SK-N-SH (cell line): Measurements from ENCODE around the gene NPAS3. TPM values are rescaled to one million over a fixed set of nuclear protein-coding genes. Genes with fewer than 3 reads are reported as not detected.

Source experiments
- CTCF ChIA-PET: fragments of 300-600, 350-600 bp; formaldehyde crosslinking; extraction: SDS; loops from one replicate; lab custom pipeline; 2021; lab: Yijun Ruan, JAX
- POLR2A ChIA-PET: fragments of 350-600 bp; sonication (Branson Sonifier 250); formaldehyde crosslinking; extraction: SDS; loops from one replicate; lab custom pipeline; 2020; ENCODE audit warnings: antibody characterized with exemption, inconsistent platforms; lab: Yijun Ruan, JAX
- DNase-seq: peaks from one replicate; pipeline ENCODE4 v3.0.0; 2012
- H2AFZ ChIP-seq: fragments of 200-600 bp; sonication (generic); 2 replicates; pipeline ENCODE4 v1.8.1; 2016; ENCODE audit warnings: antibody characterized with exemption, mild to moderate bottlenecking, low read depth
- H3F3A ChIP-seq: fragments of 200-600 bp; sonication (generic); replicated peaks from 2 replicates; pipeline ENCODE3; 2016; ENCODE audit warnings: antibody characterized with exemption, mild to moderate bottlenecking; ENCODE audit not compliant: insufficient read depth
- H3K27ac ChIP-seq, 2 experiments: fragments of 200-500 bp in 1 of 2; fragments of 200-600 bp in 1 of 2; sonication (Bioruptor generic) in 1 of 2; sonication (generic), shearing (Covaris generic) in 1 of 2; 2 replicates each; pipeline versions ENCODE4 v1.5.1 to v1.6.1; 2014 to 2016; ENCODE audit warnings: low read depth in 2 of 2, inconsistent platforms in 1 of 2, low read length in 1 of 2, mild to moderate bottlenecking in 1 of 2, mixed read lengths in 1 of 2
- H3K27me3 ChIP-seq: fragments of 200-600 bp; sonication (generic), shearing (Covaris generic); 2 replicates; pipeline ENCODE4 v1.6.1; 2016; ENCODE audit warnings: mixed run types; ENCODE audit not compliant: insufficient read depth
- H3K36me3 ChIP-seq, 2 experiments: fragments of 200-500 bp in 1 of 2; fragments of 200-600 bp in 1 of 2; sonication (Bioruptor generic) in 1 of 2; sonication (generic) in 1 of 2; replicated peaks in 1 of 2; 2 replicates each; pipeline versions ENCODE3 to v1.5.1; 2014 to 2016; ENCODE audit warnings: low read length in 1 of 2, mild to moderate bottlenecking in 1 of 2; ENCODE audit not compliant: insufficient read depth in 2 of 2, control insufficient read depth in 1 of 2
- H3K4me1 ChIP-seq, 2 experiments: fragments of 200-500 bp in 1 of 2; fragments of 200-600 bp in 1 of 2; sonication (Bioruptor generic) in 1 of 2; sonication (generic), shearing (Covaris generic) in 1 of 2; 2 replicates each; pipeline versions ENCODE4 v1.5.1 to v1.6.1; 2014 to 2016; ENCODE audit warnings: low read depth in 1 of 2, low read length in 1 of 2, mixed run types in 1 of 2; ENCODE audit not compliant: insufficient read depth in 2 of 2, control insufficient read depth in 1 of 2
- H3K4me2 ChIP-seq: fragments of 200-600 bp; sonication (generic), shearing (Covaris generic); 2 replicates; pipeline ENCODE4 v1.6.1; 2017; ENCODE audit warnings: mixed run types
- H3K4me3 ChIP-seq, 2 experiments: fragments of 200-500 bp in 1 of 2; fragments of 200-600 bp in 1 of 2; sonication (Bioruptor generic) in 1 of 2; sonication (generic), shearing (Covaris generic) in 1 of 2; 2 replicates each; pipeline versions ENCODE4 v1.5.1 to v1.8.1; 2014 to 2016; ENCODE audit warnings: low read depth in 2 of 2, inconsistent platforms in 1 of 2, low read length in 1 of 2, mild to moderate bottlenecking in 1 of 2, mixed read lengths in 1 of 2, moderate library complexity in 1 of 2
- H3K79me2 ChIP-seq: fragments of 200-600 bp; sonication (generic); 2 replicates; pipeline ENCODE4 v1.8.1; 2017; ENCODE audit warnings: mild to moderate bottlenecking; ENCODE audit not compliant: insufficient read depth
- H3K9ac ChIP-seq: fragments of 200-600 bp; sonication (generic); 2 replicates; pipeline ENCODE4 v1.6.1; 2017; ENCODE audit warnings: mixed run types
- H3K9me2 ChIP-seq: fragments of 200-600 bp; sonication (generic); 2 replicates; pipeline ENCODE4 v1.6.1; 2017; ENCODE audit warnings: mixed run types
- H3K9me3 ChIP-seq: fragments of 200-600 bp; sonication (generic); 2 replicates; pipeline ENCODE4 v1.6.1; 2017; ENCODE audit warnings: mixed run types, mild to moderate bottlenecking, moderate library complexity
- H4K20me1 ChIP-seq: fragments of 200-600 bp; sonication (generic); 2 replicates; pipeline ENCODE4 v1.6.1; 2017; ENCODE audit warnings: mild to moderate bottlenecking, mixed run types; ENCODE audit not compliant: insufficient read depth
- FOXM1 ChIP-seq: IDR thresholded peaks from 2 replicates; pipeline ENCODE4 v1.4.0; 2012; ENCODE audit warnings: low read depth, mild to moderate bottlenecking
- GABPA ChIP-seq: IDR thresholded peaks from 2 replicates; pipeline ENCODE4 v1.4.0; 2012; ENCODE audit warnings: low read depth, mild to moderate bottlenecking
- GATA2 ChIP-seq: sonication (generic); formaldehyde crosslinking; IDR thresholded peaks from 2 replicates; pipeline ENCODE4 v1.5.0; 2020; ENCODE audit warnings: mild to moderate bottlenecking, missing genetic modification reagents
- IRF3 ChIP-seq: fragments of 150-350 bp; IDR thresholded peaks from 2 replicates; pipeline ENCODE4 v1.6.1; 2016; ENCODE audit warnings: mild to moderate bottlenecking, low read depth, low read length
- JUND ChIP-seq: IDR thresholded peaks from 2 replicates; pipeline ENCODE4 v1.4.0; 2012
- MEF2A ChIP-seq: IDR thresholded peaks from 2 replicates; pipeline ENCODE4 v1.4.0; 2012; ENCODE audit warnings: low read depth, borderline replicate concordance
- MXI1 ChIP-seq: IDR thresholded peaks from 2 replicates; pipeline ENCODE4 v1.6.1; 2012; ENCODE audit warnings: mild to moderate bottlenecking, low read depth, low read length, improper control_type of control experiment
- NFIC ChIP-seq: IDR thresholded peaks from 2 replicates; pipeline ENCODE4 v1.4.0; 2012; ENCODE audit warnings: borderline replicate concordance
- NRF1 ChIP-seq: IDR thresholded peaks from 2 replicates; pipeline ENCODE4 v1.6.1; 2012; ENCODE audit warnings: low read depth, mild to moderate bottlenecking, low read length
- RAD21 ChIP-seq: IDR thresholded peaks from 2 replicates; pipeline ENCODE4 v1.6.1; 2012; ENCODE audit warnings: mild to moderate bottlenecking, low read length
- RCOR1 ChIP-seq: fragments of 150-350 bp; IDR thresholded peaks from 2 replicates; pipeline ENCODE4 v1.6.1; 2017; ENCODE audit warnings: antibody characterized with exemption, low read length
- REST ChIP-seq: IDR thresholded peaks from 2 replicates; pipeline ENCODE4 v1.6.1; 2012; ENCODE audit warnings: mild to moderate bottlenecking, low read depth, low read length, moderate library complexity
- RFX5 ChIP-seq: IDR thresholded peaks from 2 replicates; pipeline ENCODE4 v1.6.1; 2012; ENCODE audit warnings: mild to moderate bottlenecking, improper control_type of control experiment, low read length
- RXRA ChIP-seq: IDR thresholded peaks from 2 replicates; pipeline ENCODE4 v1.4.0; 2012; ENCODE audit warnings: low read depth, mild to moderate bottlenecking, borderline replicate concordance
- SIN3A ChIP-seq: IDR thresholded peaks from 2 replicates; pipeline ENCODE4 v1.6.1; 2012; ENCODE audit warnings: low read depth, mild to moderate bottlenecking, low read length, moderate library complexity, borderline replicate concordance
- SMC3 ChIP-seq: IDR thresholded peaks from 2 replicates; pipeline ENCODE4 v1.6.1; 2012; ENCODE audit warnings: low read depth, low read length, improper control_type of control experiment
- TCF12 ChIP-seq: IDR thresholded peaks from 2 replicates; pipeline ENCODE4 v1.4.0; 2012
- TEAD4 ChIP-seq: IDR thresholded peaks from 2 replicates; pipeline ENCODE4 v1.4.0; 2012; ENCODE audit warnings: mild to moderate bottlenecking, borderline replicate concordance; ENCODE audit not compliant: insufficient read depth
- WGBS: methylation state at CpG from one replicate; pipeline ENCODE4 v1.1.6; 2017; ENCODE audit warnings: low lambda C conversion rate; 5-methylcytosine and 5-hydroxymethylcytosine counted together
- polyA plus RNA-seq, 3 experiments: library from polyadenylated mRNA; depleted of rRNA; stranded (reverse); fragments of >200 nt; gene quantifications; 2 replicates each; pipeline ENCODE4 v1.2.3, GENCODE V29; 2012

Gene NPAS3
- polyA plus RNA-seq, 1 of the 3 experiments (the other 2 are of a cell fraction) = 4.3 TPM

- Histone ChIP-seq H3K27ac (no peak overlapping the region), H3K9me3 (no peaks in the 10 kb centered on the region), H3K27me3 (no peaks in the 10 kb centered on the region), H4K20me1 (no peaks in the 10 kb centered on the region), H2AFZ (no peak overlapping the region), H3K9me2 (no peaks in the 10 kb centered on the region), H3K4me1 (no peaks in the 10 kb centered on the region), H3K79me2 (no peaks in the 10 kb centered on the region), H3K4me3 (no peak overlapping the region), H3K36me3 (no peaks in the 10 kb centered on the region), H3F3A (no peaks in the 10 kb centered on the region), H3K9ac (no peak overlapping the region), H3K4me2 (no peak overlapping the region)
- 76% methylated on average over 6 of the region's 6 CpGs for WGBS
- no peak for DNase-seq
- ChIA-PET CTCF (interaction anchor here (1.0 to 1.1 kb wide), 2 partner anchors 32 to 92 kb away, joined by 3 to 5 read pairs; no protein-coding TSS in a partner anchor), POLR2A (no interaction called here)
- TF ChIP-seq TCF12 (no peak), RFX5 (no peak), IRF3 (no peak), MXI1 (no peak), JUND (no peak), REST (no peak), TEAD4 (no peak), GATA2 (CRISPR knock-in tag) (no peak), NRF1 (no peak), FOXM1 (no peak), NFIC (no peak), MEF2A (no peak), RAD21 (no peak), GABPA (no peak), RCOR1 (no peak), SMC3 (no peak), SIN3A (no peak), RXRA (no peak)
Observed at GRCh38 chr14:33700052-33700451, 761.4 kb downstream of the NPAS3 start.
